Measurements from ENCODE around the gene MYL3. TPM values are rescaled to one million over a fixed set of nuclear protein-coding genes. Genes with fewer than 3 reads are reported as not detected.

MYL3 gene
- polyA plus RNA-seq, 2 of the 4 experiments (the other 2 are of a cell fraction): 0.25 TPM; not detected in 1

GRCh38 chr3:46851364-46852333 is 11.6 kb downstream of the MYL3 start:
- FAIRE-seq (no peak), DNase-seq (ENCODE audit: low read depth in 1 of 2, low spot score in 1 of 2) (no peak), ATAC-seq (no peak)
- ChIA-PET CTCF (interaction anchor here (4.7 kb wide), 1 partner anchor 16 kb away, joined by 20 read pairs; no protein-coding TSS in a partner anchor), POLR2A (no interaction called here)
- Histone ChIP-seq H3K27ac (no peak overlapping the region), H3K4me3 (no peak overlapping the region), H3K9me3 (no peaks in the 10 kb centered on the region), H3K4me2 (no peak overlapping the region), H3K4me1 (no peaks in the 10 kb centered on the region)
- TF ChIP-seq CBX2 (IDR thresholded peaks at IDR 0.05; ENCODE audit: borderline replicate concordance, low read depth) (no peak), FOXS1 (CRISPR knock-in tag; IDR thresholded peaks at IDR 0.05) (no peak), ZSCAN20 (CRISPR knock-in tag; IDR thresholded peaks at IDR 0.05) (no peak), POLR2A (IDR thresholded peaks at IDR 0.05; ENCODE audit: low read length) (no peak), BHLHE40 (IDR thresholded peaks at IDR 0.05; ENCODE audit: low read depth, low read length) (no peak), CTCF (IDR thresholded peaks at IDR 0.05) (no peak), MAFK (IDR thresholded peaks at IDR 0.05; ENCODE audit: partially characterized antibody) (no peak)
- WGBS (ENCODE audit: missing lambda C conversion rate): 67% methylated on average over 9 of the region's 13 CpGs

GRCh38 chr3:46850468-46850779 is 12.8 kb downstream of the MYL3 start:
- H3K4me2 ChIP-seq: no peak overlapping the region
- H3K9me3 ChIP-seq: no peaks in the 10 kb centered on the region
- WGBS (ENCODE audit: missing lambda C conversion rate): no CpG with 5 or more reads among the region's 1 CpG
- ChIA-PET POLR2A (no interaction called here), CTCF (interaction anchor here (0.6 to 4.7 kb wide), 3 partner anchors 17 to 145 kb away, joined by 3 to 20 read pairs (median 5); no protein-coding TSS in a partner anchor)
- ATAC-seq (no peak), FAIRE-seq (no peak), DNase-seq (ENCODE audit: low read depth in 1 of 2, low spot score in 1 of 2) (no peak)
- no peaks in the 10 kb centered on the region for H3K4me1 ChIP-seq
- H3K4me3 ChIP-seq: no peak overlapping the region
- TF ChIP-seq ATOH8 (CRISPR knock-in tag; IDR thresholded peaks at IDR 0.05; ENCODE audit: low read depth) (no peak), KDM5A (IDR thresholded peaks at IDR 0.05) (no peak), ZNF302 (CRISPR knock-in tag; IDR thresholded peaks at IDR 0.05) (no peak), RAD21 (conservative IDR thresholded peaks at IDR 0.05 in 1 of 2, IDR thresholded peaks at IDR 0.05 in 1 of 2) (no peak), ELK1 (IDR thresholded peaks at IDR 0.05; ENCODE audit: low read depth, low read length) (no peak), RARB (CRISPR knock-in tag; IDR thresholded peaks at IDR 0.05) (no peak), GATA3 (IDR thresholded peaks at IDR 0.05; ENCODE audit: borderline replicate concordance) (no peak), JUN (IDR thresholded peaks at IDR 0.05) (no peak), CHD4 (IDR thresholded peaks at IDR 0.05; ENCODE audit: borderline replicate concordance) (no peak), BHLHE40 (IDR thresholded peaks at IDR 0.05; ENCODE audit: low read depth, low read length) (no peak), CBX8 (IDR thresholded peaks at IDR 0.05) (no peak), NFE2L2 (conservative IDR thresholded peaks at IDR 0.05; ENCODE audit: low read length) (no peak), ESRRA (IDR thresholded peaks at IDR 0.05; ENCODE audit: borderline replicate concordance, low read length) (no peak), RFX5 (IDR thresholded peaks at IDR 0.05) (no peak), SMC3 (IDR thresholded peaks at IDR 0.05) (no peak), NR3C1 (IDR thresholded peaks at IDR 0.05) (no peak), HDAC2 (IDR thresholded peaks at IDR 0.05) (no peak)
- no peak overlapping the region for H3K27ac ChIP-seq

Measured in A549 (cell line).